HCT116 (cell line): Measurements from ENCODE around the gene MALRD1. TPM values are rescaled to one million over a fixed set of nuclear protein-coding genes. Genes with fewer than 3 reads are reported as not detected.

Experiments used
- ATAC-seq: fragments of 200-7000 bp; cut with Tn5 transposase; 2 replicates; pipeline ENCODE4 v1.9.1; 2020; ENCODE audit warnings: mild to moderate bottlenecking, moderate library complexity
- BruUV-seq: library from RNA; stranded (reverse); fragments of 400-500 nt; replicated peaks from 2 replicates; lab custom pipeline; 2021; lab: Mats Ljungman, UMichigan
- CTCF ChIA-PET: fragments of 300-600 bp; sonication (Branson Sonifier 250); formaldehyde crosslinking; loops from one replicate; lab custom pipeline; 2021; ENCODE audit warnings: antibody characterized with exemption; lab: Charles Lee
- POLR2A ChIA-PET: fragments of 300-600, 350-600 bp; sonication (Branson Sonifier 250); formaldehyde crosslinking; loops from one replicate; lab custom pipeline; 2021; ENCODE audit warnings: antibody characterized with exemption; lab: Charles Lee
- RAD21 ChIA-PET, 2 experiments: fragments of 300-600 bp; sonication (Branson Sonifier 250); formaldehyde crosslinking; loops; one replicate each; lab custom pipeline; 2023; ENCODE audit warnings: low total read pairs in 2 of 2; ENCODE audit not compliant: uncharacterized antibody in 2 of 2, unreplicated experiment in 2 of 2, low non-redundant PET in 1 of 2; lab: Charles Lee
- DNase-seq: peaks from one replicate; pipeline ENCODE4 v3.0.0-alpha.2; 2010; ENCODE audit warnings: low read depth, low spot score
- H2AFZ ChIP-seq: fragments of 200-600 bp; shearing (Covaris generic), sonication (generic); 2 replicates; pipeline ENCODE4 v1.6.1; 2017; ENCODE audit warnings: low read depth, mixed run types, mixed read lengths, antibody characterized with exemption, low read length; ENCODE audit not compliant: poor library complexity, severe bottlenecking
- H3K27ac ChIP-seq: 2 replicates; pipeline ENCODE4 v1.5.1; 2012; ENCODE audit warnings: low read depth, low read length
- H3K27me3 ChIP-seq: fragments of 200-600 bp; sonication (generic); 2 replicates; pipeline ENCODE4 v1.6.1; 2016; ENCODE audit warnings: mixed run types, low read length, mixed read lengths; ENCODE audit not compliant: insufficient read depth
- H3K36me3 ChIP-seq, 2 experiments: fragments of 200-500 bp in 1 of 2; fragments of 200-600 bp in 1 of 2; sonication (Bioruptor generic) in 1 of 2; sonication (generic) in 1 of 2; 2 replicates each; pipeline versions ENCODE4 v1.5.1 to v1.6.1; 2014 to 2016; ENCODE audit warnings: low read length in 2 of 2, inconsistent platforms in 1 of 2, mixed read lengths in 1 of 2, mixed run types in 1 of 2; ENCODE audit not compliant: insufficient read depth in 2 of 2, control insufficient read depth in 1 of 2
- H3K4me1 ChIP-seq, 2 experiments: fragments of 200-600 bp in 1 of 2; sonication (generic) in 1 of 2; 2 replicates each; pipeline versions ENCODE4 v1.5.1 to v1.6.1; 2012 to 2017; ENCODE audit warnings: low read length in 2 of 2, inconsistent platforms in 1 of 2, mild to moderate bottlenecking in 1 of 2, mixed read lengths in 1 of 2, mixed run types in 1 of 2, moderate library complexity in 1 of 2; ENCODE audit not compliant: insufficient read depth in 2 of 2, control insufficient read depth in 1 of 2
- H3K4me2 ChIP-seq: fragments of 200-600 bp; sonication (generic); 2 replicates; pipeline ENCODE4 v1.6.1; 2017; ENCODE audit warnings: mixed run types, low read length, mixed read lengths
- H3K4me3 ChIP-seq, 2 experiments: fragments of 200-600 bp in 1 of 2; sonication (generic) in 1 of 2; replicated peaks in 1 of 2; 2 replicates each; pipeline ENCODE4 v1.5.1; 2011 to 2016; ENCODE audit warnings: low read length in 2 of 2, control low read depth in 1 of 2, low read depth in 1 of 2, mild to moderate bottlenecking in 1 of 2, mixed read lengths in 1 of 2, mixed run types in 1 of 2
- H3K79me2 ChIP-seq: fragments of 200-600 bp; sonication (generic); 2 replicates; pipeline ENCODE4 v1.6.1; 2017; ENCODE audit warnings: mild to moderate bottlenecking, mixed run types, low read length, moderate library complexity, mixed read lengths; ENCODE audit not compliant: insufficient read depth
- H3K9ac ChIP-seq: fragments of 200-600 bp; sonication (generic); 2 replicates; pipeline ENCODE4 v1.6.1; 2016; ENCODE audit warnings: low read length, mixed read lengths
- H3K9me2 ChIP-seq: fragments of 200-600 bp; sonication (generic), shearing (Covaris generic); 2 replicates; pipeline ENCODE4 v1.6.1; 2017; ENCODE audit warnings: mixed run types, mild to moderate bottlenecking, moderate library complexity; ENCODE audit not compliant: insufficient read depth
- H3K9me3 ChIP-seq, 2 experiments: fragments of 200-500 bp in 1 of 2; fragments of 200-600 bp in 1 of 2; sonication (Bioruptor generic) in 1 of 2; sonication (generic) in 1 of 2; 2 replicates each; pipeline ENCODE4 v1.6.1; 2014 to 2017; ENCODE audit warnings: low read length in 2 of 2, mixed read lengths in 2 of 2, inconsistent platforms in 1 of 2, low read depth in 1 of 2, mild to moderate bottlenecking in 1 of 2, mixed run types in 1 of 2, moderate library complexity in 1 of 2; ENCODE audit not compliant: control insufficient read depth in 1 of 2, insufficient read depth in 1 of 2
- H4K20me1 ChIP-seq: fragments of 200-600 bp; sonication (generic), shearing (Covaris generic); 2 replicates; pipeline ENCODE4 v1.6.1; 2017; ENCODE audit warnings: mixed run types, mild to moderate bottlenecking, moderate library complexity; ENCODE audit not compliant: insufficient read depth
- ATF3 ChIP-seq: IDR thresholded peaks from 2 replicates; pipeline ENCODE4 v1.6.1; 2012
- CEBPB ChIP-seq: IDR thresholded peaks from 2 replicates; pipeline ENCODE4 v1.6.1; 2012; ENCODE audit warnings: low read depth
- CTCF ChIP-seq, 3 experiments: fragments of 200-600 bp in 1 of 3; sonication (generic) in 1 of 3; IDR thresholded peaks in 2 of 3; conservative IDR thresholded peaks in 1 of 3; 2 replicates each; pipeline ENCODE4 v1.5.1; 2012 to 2017; ENCODE audit warnings: low read depth in 2 of 3, low read length in 2 of 3, antibody characterized with exemption in 1 of 3, borderline replicate concordance in 1 of 3, control low read depth in 1 of 3, mild to moderate bottlenecking in 1 of 3, mixed read lengths in 1 of 3, mixed run types in 1 of 3, moderate library complexity in 1 of 3; ENCODE audit not compliant: insufficient read depth in 1 of 3
- EZH2 ChIP-seq: fragments of 200-600 bp; sonication (generic); IDR thresholded peaks from 2 replicates; pipeline ENCODE4 v1.6.1; 2017; ENCODE audit warnings: antibody characterized with exemption, mixed run types
- EZH2phosphoT487 ChIP-seq: fragments of 200-600 bp; IDR thresholded peaks from 2 replicates; pipeline ENCODE4 v1.6.1; 2018; ENCODE audit warnings: antibody characterized with exemption, borderline replicate concordance
- FOSL1 ChIP-seq: IDR thresholded peaks from 2 replicates; pipeline ENCODE4 v1.6.1; 2012; ENCODE audit warnings: low read depth
- POLR2A ChIP-seq: IDR thresholded peaks from 2 replicates; pipeline ENCODE4 v1.7.0; 2011; ENCODE audit warnings: borderline replicate concordance; ENCODE audit not compliant: insufficient read depth, insufficient read length; ENCODE audit errors: extremely low read depth
- POLR2AphosphoS5 ChIP-seq: IDR thresholded peaks from 2 replicates; pipeline ENCODE4 v1.6.1; 2011; ENCODE audit warnings: mild to moderate bottlenecking, low read depth, low read length, moderate library complexity
- RAD21 ChIP-seq: IDR thresholded peaks from 2 replicates; pipeline ENCODE4 v1.6.1; 2012; ENCODE audit warnings: low read depth, mild to moderate bottlenecking
- SIN3A ChIP-seq: IDR thresholded peaks from 2 replicates; pipeline ENCODE4 v1.6.1; 2012; ENCODE audit warnings: low read depth
- SP1 ChIP-seq: IDR thresholded peaks from 2 replicates; pipeline ENCODE4 v1.6.1; 2012; ENCODE audit warnings: low read depth
- SRF ChIP-seq: IDR thresholded peaks from 2 replicates; pipeline ENCODE4 v1.6.1; 2012; ENCODE audit warnings: low read depth
- TCF7L2 ChIP-seq: IDR thresholded peaks from 2 replicates; pipeline ENCODE4 v1.7.0; 2011; ENCODE audit warnings: borderline replicate concordance, inconsistent platforms; ENCODE audit not compliant: insufficient read depth, insufficient read length; ENCODE audit errors: extremely low read depth
- YY1 ChIP-seq: IDR thresholded peaks from 2 replicates; pipeline ENCODE4 v1.6.1; 2011; ENCODE audit warnings: low read length, low read depth, moderate library complexity, mild to moderate bottlenecking; ENCODE audit not compliant: insufficient replicate concordance; ENCODE audit errors: extremely low read depth
- ZNF274 ChIP-seq: fragments of 200-500 bp; sonication (Bioruptor generic); IDR thresholded peaks from 2 replicates; pipeline ENCODE4 v1.6.1; 2014; ENCODE audit warnings: mild to moderate bottlenecking, low read depth, low read length, inconsistent platforms
- intact Hi-C: fragments of 100-400 bp; cut with micrococcal nuclease; formaldehyde crosslinking; loops from 2 replicates; pipeline ENCODE4 v1.10.0; 2022
- total RNA-seq: library from RNA; stranded (reverse); gene quantifications from one replicate; pipeline ENCODE4 v1.2.1, GENCODE V29; 2021; ENCODE audit not compliant: unreplicated experiment
- TF ChIP-seq, protein P1 (sequence below): IDR thresholded peaks from 2 replicates; pipeline ENCODE4 v1.6.1; 2012
- TF ChIP-seq, protein P2 (sequence below): IDR thresholded peaks from 2 replicates; pipeline ENCODE4 v1.6.1; 2012; ENCODE audit warnings: low read depth

MALRD1 gene
- total RNA-seq, 1 experiment from 2014 or later = not detected

DNA sequence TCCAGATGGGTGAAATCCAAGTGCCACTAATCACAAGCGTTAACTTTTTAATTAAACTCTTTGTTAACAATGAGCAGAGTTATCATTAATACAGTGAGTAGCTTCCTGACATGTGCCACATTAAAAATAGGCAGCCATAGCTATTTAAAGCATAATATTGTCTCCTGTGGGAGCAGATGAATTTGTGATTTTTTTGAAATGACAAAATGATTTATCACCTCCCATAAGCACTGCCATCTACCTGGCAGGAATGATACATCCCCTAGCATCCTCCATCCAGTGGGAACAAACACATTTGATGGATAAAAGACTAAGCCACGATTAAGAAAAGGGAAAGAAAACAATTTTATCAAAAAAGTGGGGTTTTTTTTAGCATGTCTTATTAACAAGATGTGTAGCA lies 605.3 kb downstream of the MALRD1 start:
- H3K4me2 ChIP-seq = no peak overlapping the region
- BruUV-seq = no TSS peak
- no peak overlapping the region for H3K27ac ChIP-seq
- DNase-seq (no peak), ATAC-seq (no peak)
- H3K79me2 ChIP-seq = no peaks in the 10 kb centered on the region
- H3K4me3 ChIP-seq = no peak overlapping the region
- ChIA-PET CTCF (no interaction called here), POLR2A (no interaction called here), RAD21 (no interaction called here)
- TF ChIP-seq RAD21 = no peak
- TF ChIP-seq SP1 = no peak
- TF ChIP-seq EZH2 = no peak
- TF ChIP-seq, protein P1, sequence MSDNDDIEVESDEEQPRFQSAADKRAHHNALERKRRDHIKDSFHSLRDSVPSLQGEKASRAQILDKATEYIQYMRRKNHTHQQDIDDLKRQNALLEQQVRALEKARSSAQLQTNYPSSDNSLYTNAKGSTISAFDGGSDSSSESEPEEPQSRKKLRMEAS = no peak
- TF ChIP-seq ATF3 = no peak
- no peak for TF ChIP-seq POLR2AphosphoS5
- TF ChIP-seq SIN3A = no peak
- no peak for TF ChIP-seq TCF7L2
- TF ChIP-seq, protein P2, sequence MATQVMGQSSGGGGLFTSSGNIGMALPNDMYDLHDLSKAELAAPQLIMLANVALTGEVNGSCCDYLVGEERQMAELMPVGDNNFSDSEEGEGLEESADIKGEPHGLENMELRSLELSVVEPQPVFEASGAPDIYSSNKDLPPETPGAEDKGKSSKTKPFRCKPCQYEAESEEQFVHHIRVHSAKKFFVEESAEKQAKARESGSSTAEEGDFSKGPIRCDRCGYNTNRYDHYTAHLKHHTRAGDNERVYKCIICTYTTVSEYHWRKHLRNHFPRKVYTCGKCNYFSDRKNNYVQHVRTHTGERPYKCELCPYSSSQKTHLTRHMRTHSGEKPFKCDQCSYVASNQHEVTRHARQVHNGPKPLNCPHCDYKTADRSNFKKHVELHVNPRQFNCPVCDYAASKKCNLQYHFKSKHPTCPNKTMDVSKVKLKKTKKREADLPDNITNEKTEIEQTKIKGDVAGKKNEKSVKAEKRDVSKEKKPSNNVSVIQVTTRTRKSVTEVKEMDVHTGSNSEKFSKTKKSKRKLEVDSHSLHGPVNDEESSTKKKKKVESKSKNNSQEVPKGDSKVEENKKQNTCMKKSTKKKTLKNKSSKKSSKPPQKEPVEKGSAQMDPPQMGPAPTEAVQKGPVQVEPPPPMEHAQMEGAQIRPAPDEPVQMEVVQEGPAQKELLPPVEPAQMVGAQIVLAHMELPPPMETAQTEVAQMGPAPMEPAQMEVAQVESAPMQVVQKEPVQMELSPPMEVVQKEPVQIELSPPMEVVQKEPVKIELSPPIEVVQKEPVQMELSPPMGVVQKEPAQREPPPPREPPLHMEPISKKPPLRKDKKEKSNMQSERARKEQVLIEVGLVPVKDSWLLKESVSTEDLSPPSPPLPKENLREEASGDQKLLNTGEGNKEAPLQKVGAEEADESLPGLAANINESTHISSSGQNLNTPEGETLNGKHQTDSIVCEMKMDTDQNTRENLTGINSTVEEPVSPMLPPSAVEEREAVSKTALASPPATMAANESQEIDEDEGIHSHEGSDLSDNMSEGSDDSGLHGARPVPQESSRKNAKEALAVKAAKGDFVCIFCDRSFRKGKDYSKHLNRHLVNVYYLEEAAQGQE = no peak
- TF ChIP-seq ZNF274 = no peak
- no peak for TF ChIP-seq YY1
- no peak for TF ChIP-seq FOSL1
- TF ChIP-seq CEBPB = no peak
- TF ChIP-seq SRF = no peak
- no peak for TF ChIP-seq POLR2A
- TF ChIP-seq CTCF (IDR thresholded peaks at IDR 0.05 in 2 of 3, conservative IDR thresholded peaks at IDR 0.05 in 1 of 3; ENCODE audit: borderline replicate concordance in 1 of 3, insufficient read depth in 1 of 3, low read depth in 2 of 3, low read length in 2 of 3) = no peak
- no peak for TF ChIP-seq EZH2phosphoT487
- no peaks in the 10 kb centered on the region for H3K9me2 ChIP-seq
- H3K4me1 ChIP-seq = no peaks in the 10 kb centered on the region
- H4K20me1 ChIP-seq = no peaks in the 10 kb centered on the region
- no peak overlapping the region for H2AFZ ChIP-seq
- no peaks in the 10 kb centered on the region for H3K36me3 ChIP-seq
- H3K9me3 ChIP-seq = peaks cover 4 to 17% of the 10 kb centered on the region in 2 experiments; a peak in 2 of 4 replicates
- intact Hi-C loops = no loop called here
- no peaks in the 10 kb centered on the region for H3K27me3 ChIP-seq
- no peak overlapping the region for H3K9ac ChIP-seq
